Gastrocnemius medialis (tissue), 4 donors: ENCODE results near the gene NYAP2. TPM values are rescaled to one million over a fixed set of nuclear protein-coding genes. Genes with fewer than 3 reads are reported as not detected.

Source experiments
- ATAC-seq, 2 donors: fragments of 150-250 bp; one replicate each; pipeline ENCODE4 v1.9.1; 2016
- DNase-seq, 2 donors: peaks; one replicate each; pipeline ENCODE4 v3.0.0-alpha.2; 2019
- H3K27ac ChIP-seq, 4 donors: fragments of 200-600 bp; sonication (generic); 1 replicate in 1 of 4; 2 replicates in 3 of 4; pipeline ENCODE4 v1.5.1; 2016 to 2018; ENCODE audit warnings: mild to moderate bottlenecking in 2 of 4, moderate library complexity in 1 of 4
- H3K27me3 ChIP-seq, 3 donors: fragments of 200-600 bp; sonication (generic) in 2 of 3; 1 replicate in 1 of 3; 2 replicates in 2 of 3; pipeline versions ENCODE4 v1.5.1 to v1.6.0; 2016 to 2019; ENCODE audit warnings: mild to moderate bottlenecking in 1 of 3, moderate library complexity in 1 of 3
- H3K36me3 ChIP-seq, 2 donors: fragments of 200-600 bp; sonication (generic) in 1 of 2; one replicate each; pipeline ENCODE4 v1.5.1; 2017 to 2018
- H3K4me1 ChIP-seq, 2 donors: fragments of 200-600 bp; sonication (generic) in 1 of 2; one replicate each; pipeline ENCODE4 v1.5.1; 2016 to 2017; ENCODE audit warnings: mild to moderate bottlenecking in 2 of 2
- H3K4me3 ChIP-seq, 4 donors: fragments of 200-600 bp; sonication (generic) in 3 of 4; 1 replicate in 1 of 4; 2 replicates in 3 of 4; pipeline ENCODE4 v1.5.1; 2016 to 2019; ENCODE audit warnings: mild to moderate bottlenecking in 2 of 4
- H3K9me3 ChIP-seq, 3 donors: fragments of 200-600 bp; sonication (generic) in 2 of 3; 1 replicate in 1 of 3; 2 replicates in 2 of 3; pipeline ENCODE4 v1.5.1; 2016 to 2019
- POLR2A ChIP-seq, 2 donors: fragments of 450-650 bp; IDR thresholded peaks; one replicate each; pipeline ENCODE4 v1.6.1; 2017; ENCODE audit warnings: antibody characterized with exemption in 2 of 2, mild to moderate bottlenecking in 2 of 2, moderate library complexity in 2 of 2
- in situ Hi-C, 4 donors: fragments of 200-750 bp; cut with MboI; loops; one replicate each; pipeline versions ENCODE4 v1.15.0 to v1.8.0; 2017; ENCODE audit warnings: low sequenced_read_pairs in 4 of 4
- intact Hi-C: fragments of 100-400 bp; cut with DNase I; formaldehyde crosslinking; loops from one replicate; pipeline ENCODE4 v1.15.1; 2023; ENCODE audit warnings: low total_unique reads
- total RNA-seq, 4 donors: library from RNA; depleted of rRNA; stranded (reverse); fragments of >200 nt; gene quantifications; one replicate each; pipeline versions ENCODE4 v1.1.0 to v1.2.3, GENCODE V29; 2016
- TF ChIP-seq, protein P1 (sequence below), 5 experiments: fragments of 450-650 bp in 3 of 5; fragments of 200-600 bp in 2 of 5; sonication (generic) in 2 of 5; IDR thresholded peaks in 4 of 5; conservative IDR thresholded peaks in 1 of 5; 1 replicate in 4 of 5; 2 replicates in 1 of 5; pipeline ENCODE4 v1.5.1; 2016 to 2019; ENCODE audit warnings: antibody characterized with exemption in 5 of 5, mild to moderate bottlenecking in 3 of 5, moderate library complexity in 3 of 5

Gene NYAP2
- total RNA-seq, 4 donors from 2014 or later: 0.36 to 1.7 (median 1.5) TPM

DNA sequence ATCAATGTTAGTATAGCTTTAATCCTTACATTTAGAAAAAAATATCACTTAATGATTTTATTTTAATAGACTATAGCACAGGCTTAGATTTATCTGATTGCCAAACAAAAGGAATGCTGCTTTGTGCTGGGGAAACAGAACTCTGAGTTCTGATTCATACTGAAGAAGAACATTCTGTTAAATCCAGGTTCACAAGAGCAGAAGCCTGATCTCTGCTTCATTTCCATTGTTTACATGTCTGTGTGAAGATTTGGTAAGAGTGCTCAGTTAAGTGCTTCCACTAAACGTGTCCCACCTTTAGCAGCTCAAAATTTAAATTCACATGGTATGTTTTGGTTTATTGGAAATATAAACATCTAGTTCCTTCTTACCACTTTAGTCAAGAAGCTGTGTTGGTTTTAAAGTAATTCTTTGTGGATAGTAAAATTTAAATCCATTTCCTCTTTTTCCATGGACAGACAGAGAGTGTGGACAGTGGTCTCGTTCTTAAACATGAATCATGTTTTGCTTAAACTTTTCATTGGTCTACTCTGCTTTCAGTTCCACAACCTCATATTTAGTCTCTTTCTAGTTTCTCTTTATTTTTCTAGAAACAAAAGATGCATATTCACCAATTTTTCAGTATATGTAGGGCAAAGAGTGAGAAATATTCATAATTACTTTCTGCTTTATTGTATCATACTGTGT is 59.1 kb downstream of the NYAP2 start:
- Histone ChIP-seq H3K36me3 (no peaks in the 10 kb centered on the region), H3K9me3 (no peaks in the 10 kb centered on the region), H3K4me1 (no peaks in the 10 kb centered on the region), H3K27me3 (no peaks in the 10 kb centered on the region), H3K27ac (no peak overlapping the region), H3K4me3 (no peak overlapping the region)
- no peak for ATAC-seq
- intact Hi-C loops (no loop called here), in situ Hi-C loops (no loop called here)
- no peak for DNase-seq
- TF ChIP-seq, protein P1, sequence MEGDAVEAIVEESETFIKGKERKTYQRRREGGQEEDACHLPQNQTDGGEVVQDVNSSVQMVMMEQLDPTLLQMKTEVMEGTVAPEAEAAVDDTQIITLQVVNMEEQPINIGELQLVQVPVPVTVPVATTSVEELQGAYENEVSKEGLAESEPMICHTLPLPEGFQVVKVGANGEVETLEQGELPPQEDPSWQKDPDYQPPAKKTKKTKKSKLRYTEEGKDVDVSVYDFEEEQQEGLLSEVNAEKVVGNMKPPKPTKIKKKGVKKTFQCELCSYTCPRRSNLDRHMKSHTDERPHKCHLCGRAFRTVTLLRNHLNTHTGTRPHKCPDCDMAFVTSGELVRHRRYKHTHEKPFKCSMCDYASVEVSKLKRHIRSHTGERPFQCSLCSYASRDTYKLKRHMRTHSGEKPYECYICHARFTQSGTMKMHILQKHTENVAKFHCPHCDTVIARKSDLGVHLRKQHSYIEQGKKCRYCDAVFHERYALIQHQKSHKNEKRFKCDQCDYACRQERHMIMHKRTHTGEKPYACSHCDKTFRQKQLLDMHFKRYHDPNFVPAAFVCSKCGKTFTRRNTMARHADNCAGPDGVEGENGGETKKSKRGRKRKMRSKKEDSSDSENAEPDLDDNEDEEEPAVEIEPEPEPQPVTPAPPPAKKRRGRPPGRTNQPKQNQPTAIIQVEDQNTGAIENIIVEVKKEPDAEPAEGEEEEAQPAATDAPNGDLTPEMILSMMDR (IDR thresholded peaks at IDR 0.05 in 4 of 5, conservative IDR thresholded peaks at IDR 0.05 in 1 of 5): no peak
- TF ChIP-seq POLR2A (IDR thresholded peaks at IDR 0.05): no peak

DNA sequence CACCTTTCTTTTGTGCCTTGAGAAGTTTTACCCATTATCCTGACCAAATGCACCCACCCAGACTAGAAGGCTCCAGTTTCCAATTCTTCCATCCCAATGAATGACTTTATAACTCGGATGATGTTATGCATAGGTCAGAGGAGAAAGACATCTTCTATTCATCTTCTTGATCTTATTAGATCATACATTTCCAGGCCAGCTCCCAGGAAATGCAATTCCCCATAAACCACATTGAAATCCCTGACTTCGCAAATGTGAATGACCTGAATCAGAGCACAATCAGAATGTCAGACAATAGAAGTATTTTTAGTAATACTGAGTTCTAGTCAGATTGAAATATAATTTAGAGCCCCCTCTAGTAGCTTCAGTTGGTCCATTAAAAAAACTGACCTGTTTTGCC is 62.9 kb downstream of the NYAP2 start:
- DNase-seq: no peak
- Histone ChIP-seq H3K9me3 (no peaks in the 10 kb centered on the region), H3K27me3 (no peaks in the 10 kb centered on the region), H3K4me1 (no peaks in the 10 kb centered on the region), H3K4me3 (no peak overlapping the region), H3K27ac (no peak overlapping the region), H3K36me3 (no peaks in the 10 kb centered on the region)
- ATAC-seq: no peak
- intact Hi-C loops: no loop called here
- in situ Hi-C loops: no loop called here
- TF ChIP-seq, protein P1 (IDR thresholded peaks at IDR 0.05 in 4 of 5, conservative IDR thresholded peaks at IDR 0.05 in 1 of 5): no peak
- TF ChIP-seq POLR2A (IDR thresholded peaks at IDR 0.05): no peak

DNA sequence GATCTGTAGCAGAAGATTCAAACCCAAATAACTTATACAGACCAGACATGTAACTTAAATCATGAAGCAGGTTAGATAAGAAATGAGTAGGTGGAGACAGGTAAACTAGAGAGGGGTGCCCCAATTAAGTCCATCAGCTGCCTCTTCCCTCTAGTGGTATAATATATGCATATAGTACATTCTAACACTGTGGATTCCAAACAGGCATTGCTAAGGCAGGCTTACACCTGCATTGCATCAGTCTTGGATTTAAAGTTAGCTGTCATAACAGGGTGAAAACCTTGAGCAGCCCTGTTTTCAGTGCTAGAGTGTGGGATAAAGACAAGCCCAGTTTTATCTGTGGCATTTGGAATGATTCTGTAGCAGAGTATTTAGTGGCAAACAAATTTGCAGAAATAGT is 63.4 kb downstream of the NYAP2 start:
- Histone ChIP-seq H3K9me3 (no peaks in the 10 kb centered on the region), H3K4me1 (no peaks in the 10 kb centered on the region), H3K4me3 (no peak overlapping the region), H3K27ac (no peak overlapping the region), H3K36me3 (no peaks in the 10 kb centered on the region), H3K27me3 (no peaks in the 10 kb centered on the region)
- no peak for ATAC-seq
- TF ChIP-seq POLR2A (IDR thresholded peaks at IDR 0.05): no peak
- TF ChIP-seq, protein P1 (IDR thresholded peaks at IDR 0.05 in 4 of 5, conservative IDR thresholded peaks at IDR 0.05 in 1 of 5): no peak
- intact Hi-C loops: no loop called here
- no peak for DNase-seq
- in situ Hi-C loops: no loop called here

DNA sequence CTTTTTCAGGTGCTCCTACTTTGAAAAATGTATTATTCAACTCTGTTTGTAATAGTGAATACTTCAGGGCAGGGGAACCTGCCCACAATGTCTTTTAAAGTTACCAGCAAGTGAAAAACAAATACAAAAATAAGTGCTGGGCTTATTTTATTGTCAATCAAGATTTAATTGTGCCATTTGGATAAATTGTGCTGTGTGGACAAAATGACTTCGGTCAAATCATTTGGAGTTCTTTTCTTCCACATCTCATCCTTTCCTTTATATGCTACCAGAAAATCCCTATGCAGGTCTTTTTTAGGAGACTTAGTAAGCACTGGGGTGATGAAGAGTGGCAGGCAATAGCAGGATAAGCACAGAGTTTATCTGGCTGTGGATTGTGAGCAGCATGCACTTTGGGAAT is 63.9 kb downstream of the NYAP2 start:
- in situ Hi-C loops: no loop called here
- no peak for TF ChIP-seq POLR2A (IDR thresholded peaks at IDR 0.05)
- TF ChIP-seq, protein P1 (IDR thresholded peaks at IDR 0.05 in 4 of 5, conservative IDR thresholded peaks at IDR 0.05 in 1 of 5): no peak

More for the DNA sequence above, 63.9 kb downstream of the NYAP2 start:
- Histone ChIP-seq H3K36me3 (no peaks in the 10 kb centered on the region), H3K4me3 (no peak overlapping the region), H3K4me1 (no peaks in the 10 kb centered on the region), H3K27ac (no peak overlapping the region), H3K27me3 (no peaks in the 10 kb centered on the region), H3K9me3 (no peaks in the 10 kb centered on the region)
- intact Hi-C loops: no loop called here
- DNase-seq (no peak), ATAC-seq (no peak)
